ENCODE data around the gene C4BPA.

DNA sequence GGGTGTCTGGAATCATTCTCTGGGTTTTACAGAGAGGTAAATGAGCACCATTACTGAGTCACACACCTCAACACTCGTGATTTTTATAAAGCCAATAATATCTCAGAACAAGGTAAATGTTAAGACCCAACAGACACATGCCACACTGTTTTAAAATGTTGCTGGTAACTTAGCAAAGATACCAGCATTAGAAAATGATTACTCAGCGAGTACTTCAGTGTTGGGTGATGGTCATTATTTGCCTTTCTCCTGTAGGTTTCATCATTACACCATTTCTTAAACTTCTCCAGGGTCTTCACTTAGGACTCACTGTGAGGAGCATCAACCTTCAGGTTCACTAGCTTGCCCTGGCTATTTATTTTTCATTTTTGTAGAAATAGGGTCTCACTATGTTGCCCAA, 22.2 kb upstream of the C4BPA start:
- TF ChIP-seq ZNF274 (IDR thresholded peaks at IDR 0.05; ENCODE audit: low read depth, low read length) (no peak), YY1 (IDR thresholded peaks at IDR 0.05; ENCODE audit: insufficient read depth, insufficient read length) (no peak)
